Renal cortex interstitium (tissue), 11 donors: ENCODE results near the gene MAN1C1. TPM values are rescaled to one million over a fixed set of nuclear protein-coding genes. Genes with fewer than 3 reads are reported as not detected.

Source experiments
- DNase-seq, 11 donors: peaks; one replicate each; pipeline ENCODE4 v3.0.0-alpha.2; 2013; ENCODE audit warnings: low read depth in 9 of 11, low spot score in 4 of 11; ENCODE audit errors: extremely low read depth in 1 of 11
- polyA plus RNA-seq, 3 donors: library from polyadenylated mRNA; unstranded; fragments of 120-200 nt; gene quantifications; one replicate each; pipeline ENCODE4 v1.2.1, GENCODE V29; 2013; ENCODE audit not compliant: insufficient read length in 3 of 3

The MAN1C1 gene
- polyA plus RNA-seq, 3 donors: 12.4 to 18.0 (median 14.0) TPM

DNA sequence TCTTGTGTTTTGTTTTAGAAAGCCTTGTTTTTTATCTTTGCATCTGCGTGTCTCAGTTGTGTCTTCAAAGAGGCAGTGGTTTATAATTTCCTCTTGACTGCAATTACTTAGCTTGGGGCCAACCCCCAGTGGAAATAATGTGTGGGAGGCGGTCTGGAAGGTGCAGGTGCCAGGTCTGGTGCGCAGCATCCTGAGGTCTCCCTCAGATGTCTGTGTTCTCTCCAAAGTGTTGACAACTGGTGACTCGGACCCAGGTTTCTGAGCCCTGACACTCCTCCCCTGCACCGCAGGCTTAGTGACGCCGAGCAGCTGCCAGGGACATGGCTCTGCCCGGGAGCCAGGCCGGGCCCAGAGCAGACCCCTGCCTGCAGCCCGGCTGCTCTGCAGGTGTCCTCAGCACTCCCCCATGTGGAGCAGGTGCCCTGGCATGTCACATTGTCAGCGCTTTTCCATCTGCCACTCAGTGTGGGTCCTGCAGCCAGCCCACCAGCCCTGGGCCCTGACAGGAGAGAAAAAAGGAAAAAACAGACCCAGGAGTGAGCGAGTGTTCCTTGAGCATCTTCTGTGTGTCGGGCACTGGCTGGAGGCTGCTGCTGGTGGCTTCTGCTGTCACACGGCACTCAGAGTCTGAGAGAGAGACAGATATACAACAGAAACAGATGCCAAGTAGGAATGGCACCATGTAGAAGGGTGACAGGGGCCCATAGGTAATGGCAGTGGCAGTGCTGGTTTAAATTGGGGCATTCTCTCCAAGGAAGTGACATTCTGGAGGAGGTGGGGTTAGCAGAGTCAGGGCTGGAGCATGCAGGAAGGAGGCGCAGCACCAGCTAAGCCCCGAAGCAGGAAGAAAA, 158.6 kb downstream of the MAN1C1 start:
- no peak for DNase-seq

DNA sequence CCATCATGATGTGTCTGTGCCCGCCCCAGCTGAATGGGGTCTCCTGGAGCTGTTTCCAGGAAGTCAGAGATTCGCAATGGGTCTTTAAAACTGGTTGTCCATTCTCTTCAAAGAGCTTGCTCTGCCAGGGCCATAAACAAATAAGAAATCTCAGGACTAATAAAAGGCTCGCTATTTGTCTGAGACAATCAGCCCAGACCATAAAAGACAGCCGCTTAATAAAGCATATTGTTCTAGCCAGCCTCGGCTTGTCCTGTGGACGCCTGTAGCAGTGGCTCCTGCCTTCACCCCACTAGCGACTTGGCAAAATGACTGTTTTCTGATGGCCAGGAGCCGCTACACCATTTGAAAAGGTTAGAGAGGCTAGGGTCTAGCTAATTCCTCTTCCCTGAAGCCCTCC, 162.8 kb downstream of the MAN1C1 start:
- DNase-seq: no peak

DNA sequence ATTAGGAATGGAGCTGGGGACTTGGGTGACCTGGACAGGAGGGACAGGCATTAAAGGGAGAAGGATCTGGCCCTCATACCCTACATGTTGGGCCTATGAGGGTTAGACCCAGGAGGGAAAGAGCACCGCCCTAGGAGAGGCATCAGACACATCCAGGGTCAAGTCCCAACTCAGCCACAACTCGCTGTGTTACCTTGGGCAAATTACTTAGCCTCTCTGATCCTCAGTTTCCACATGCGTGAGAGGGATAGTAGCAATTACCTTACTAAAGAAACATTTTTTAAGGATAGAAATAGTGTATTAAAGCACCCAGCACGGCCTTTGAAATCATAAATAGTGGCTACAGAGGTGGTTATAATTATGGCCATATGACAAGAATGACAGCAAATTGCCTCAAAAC, 163.3 kb downstream of the MAN1C1 start:
- DNase-seq: no peak

DNA sequence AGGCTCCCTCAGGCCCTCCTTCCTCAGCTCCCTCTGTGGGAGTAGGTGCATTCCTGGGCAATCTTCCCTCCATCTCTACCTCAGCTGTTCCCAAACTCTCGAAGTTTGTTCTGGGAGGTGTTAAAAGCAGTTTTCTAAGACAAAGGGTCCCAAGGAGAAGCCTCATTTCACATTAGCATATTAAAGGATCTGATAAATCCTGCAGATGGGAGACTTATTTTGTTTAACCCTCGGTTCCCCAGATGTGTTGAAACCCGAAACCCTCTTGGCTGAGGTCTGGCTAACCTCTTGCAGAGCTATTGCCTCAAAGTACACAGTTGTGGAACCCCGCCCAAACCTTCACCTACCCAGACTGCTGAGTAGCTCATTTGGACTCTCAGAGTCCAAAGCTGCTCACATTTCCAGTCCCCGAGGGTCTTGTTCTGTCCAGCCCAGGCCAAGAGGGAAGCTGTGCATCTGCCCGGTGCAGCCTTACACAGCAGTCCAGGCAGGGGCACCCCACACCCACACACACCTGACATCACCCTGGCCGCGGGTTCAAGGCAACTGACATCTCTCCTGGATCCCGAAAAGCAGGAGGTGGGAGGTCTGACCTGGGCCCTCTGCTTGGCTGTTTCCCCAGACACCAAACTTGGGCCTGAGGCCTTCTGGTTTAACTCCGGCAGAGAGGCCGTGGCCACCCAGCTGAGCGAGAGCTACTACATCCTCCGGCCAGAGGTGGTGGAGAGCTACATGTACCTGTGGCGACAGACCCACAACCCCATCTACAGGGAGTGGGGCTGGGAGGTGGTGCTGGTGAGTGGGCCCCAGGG, 163.9 kb downstream of the MAN1C1 start:
- no peak for DNase-seq

DNA sequence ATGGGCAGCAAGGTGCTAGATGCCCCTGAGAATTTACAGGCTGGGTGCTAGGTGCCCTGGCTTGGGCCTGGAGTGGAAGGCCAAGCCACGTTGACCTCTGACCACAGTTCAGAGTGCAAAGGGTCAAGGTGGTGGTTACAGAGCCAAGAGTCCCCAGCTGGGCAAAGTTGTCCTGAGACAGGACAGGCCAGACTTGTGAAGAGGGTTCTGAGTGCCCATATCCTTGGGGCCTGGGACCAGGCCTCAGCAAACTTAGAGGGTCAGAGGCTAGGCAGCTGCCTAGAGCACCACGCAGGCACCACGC, 164.5 kb downstream of the MAN1C1 start:
- DNase-seq: no peak

DNA sequence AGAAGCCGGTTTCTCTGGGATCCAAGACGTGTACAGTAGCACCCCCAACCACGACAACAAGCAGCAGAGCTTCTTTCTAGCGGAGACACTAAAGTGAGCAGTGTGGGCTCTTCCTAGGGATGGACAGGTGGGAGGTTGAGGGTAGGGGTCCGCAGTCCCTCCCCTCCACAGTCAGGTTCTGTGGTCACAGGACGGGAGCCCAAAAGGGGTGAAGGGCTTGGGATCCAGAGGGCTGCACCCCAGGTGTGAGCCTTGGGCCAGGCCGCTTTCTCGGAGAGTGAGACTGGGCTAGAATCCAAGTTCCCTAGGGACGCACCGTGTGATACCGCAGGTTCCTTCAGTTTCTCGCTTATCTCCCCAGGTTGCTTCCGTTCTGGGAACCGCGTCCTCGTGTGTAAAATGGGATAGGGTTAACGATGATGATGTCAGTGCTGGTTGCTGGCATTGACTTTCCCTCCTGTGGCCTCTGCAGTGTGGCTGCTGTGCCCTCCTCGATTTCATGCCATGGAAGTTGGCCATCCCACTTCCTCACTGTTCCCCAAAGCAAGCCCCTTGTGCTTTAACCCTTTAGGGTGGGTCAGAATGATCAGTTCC, 166.1 kb downstream of the MAN1C1 start:
- DNase-seq: no peak

DNA sequence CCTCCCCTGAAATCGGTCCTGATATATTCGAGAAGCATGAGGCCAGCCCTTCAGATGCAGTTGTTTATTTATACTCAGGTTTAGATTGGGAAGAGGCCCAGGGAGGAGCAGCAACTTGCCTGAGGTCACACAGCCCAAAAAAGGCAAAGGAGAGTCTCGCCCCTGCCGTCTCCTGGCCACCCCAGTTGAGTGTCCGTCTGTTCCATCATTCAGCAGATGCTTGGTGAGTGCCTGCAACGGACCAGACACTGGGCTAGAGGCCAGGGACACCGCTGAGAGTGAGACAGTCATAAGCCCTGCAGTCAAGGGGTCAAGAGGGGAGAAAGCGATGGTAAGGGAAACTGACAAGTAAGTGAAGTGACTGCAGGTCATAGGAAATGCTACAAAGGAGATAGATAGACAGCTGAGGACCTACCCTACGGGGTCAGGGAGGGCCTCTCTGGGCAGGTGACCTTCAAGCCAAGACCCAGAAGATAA, 168.0 kb downstream of the MAN1C1 start:
- DNase-seq: no peak

DNA sequence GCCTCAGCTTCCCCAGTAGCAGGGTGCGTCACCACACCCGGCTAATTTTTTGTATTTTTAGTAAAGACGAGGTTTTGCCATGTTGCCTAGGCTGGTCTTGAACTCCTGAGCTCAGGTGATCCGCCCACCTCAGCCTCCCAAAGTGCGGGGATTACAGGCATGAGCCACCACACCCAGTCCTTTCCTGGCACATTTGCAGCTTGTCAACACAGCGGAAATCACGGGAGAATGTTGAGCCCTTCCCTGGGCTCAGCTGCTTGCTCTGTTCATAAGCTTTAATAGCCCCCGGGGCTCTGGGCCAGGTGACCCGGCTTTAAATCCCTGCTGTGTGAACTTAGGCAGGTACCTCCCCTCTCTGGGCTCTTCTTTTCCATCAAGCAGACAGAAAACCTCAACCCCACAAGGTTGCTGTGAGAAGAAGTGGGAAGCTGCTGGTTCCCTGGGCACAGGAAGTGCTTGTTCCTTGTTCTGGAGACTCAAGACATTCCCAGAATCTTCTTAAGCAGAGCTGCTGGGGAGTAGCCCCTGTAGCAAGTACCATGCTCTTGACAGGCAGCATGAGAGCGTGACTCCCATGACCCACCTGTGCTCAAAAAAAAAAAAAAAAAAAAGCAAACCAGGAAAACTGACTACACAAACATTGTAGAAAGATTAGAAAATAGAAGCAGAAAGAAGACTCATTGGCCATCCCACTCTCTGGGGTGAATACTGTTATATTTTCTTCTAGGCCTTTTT, 168.9 kb downstream of the MAN1C1 start:
- DNase-seq: no peak

DNA sequence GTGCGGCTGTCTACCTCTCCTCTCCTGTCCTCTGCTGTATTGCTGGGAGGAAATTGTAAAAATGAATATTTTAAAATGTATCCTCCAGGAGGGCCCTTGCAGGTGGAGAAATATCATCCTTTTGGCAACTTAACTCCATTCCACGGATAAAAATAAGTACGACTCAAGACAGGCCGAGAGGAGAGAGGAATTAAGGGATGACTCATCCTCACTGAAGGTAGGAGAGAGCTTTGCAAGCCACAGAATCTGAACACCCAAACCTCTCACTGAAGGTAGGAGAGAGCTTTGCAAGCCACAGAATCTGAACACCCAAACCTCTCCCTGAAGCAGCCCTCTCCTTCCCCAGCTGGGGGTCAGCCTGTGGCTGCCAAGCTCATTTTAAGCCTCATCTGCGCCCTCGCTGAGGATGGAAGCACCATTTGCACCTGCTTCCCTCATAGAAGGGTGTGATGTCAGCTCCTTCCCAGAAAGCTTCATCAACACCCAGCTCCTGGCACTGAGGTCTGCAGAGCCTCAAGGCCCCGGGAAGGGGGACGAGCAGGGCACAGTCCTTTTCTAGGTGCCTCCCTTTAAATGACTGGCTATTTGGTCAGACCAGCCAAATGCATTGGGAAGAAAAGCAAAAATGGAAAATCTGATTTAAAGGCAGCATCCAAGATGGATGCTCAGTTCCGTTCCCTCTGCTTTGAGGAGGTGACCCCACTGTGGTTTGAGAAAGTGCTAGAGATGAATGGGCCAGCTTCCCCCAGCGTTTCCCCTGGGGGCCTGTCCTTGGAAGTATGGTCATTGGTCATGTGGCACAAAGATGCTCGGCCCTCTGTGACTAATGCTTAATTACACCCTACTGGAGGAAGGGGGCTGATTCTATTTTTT, 170.5 kb downstream of the MAN1C1 start:
- no peak for DNase-seq

DNA sequence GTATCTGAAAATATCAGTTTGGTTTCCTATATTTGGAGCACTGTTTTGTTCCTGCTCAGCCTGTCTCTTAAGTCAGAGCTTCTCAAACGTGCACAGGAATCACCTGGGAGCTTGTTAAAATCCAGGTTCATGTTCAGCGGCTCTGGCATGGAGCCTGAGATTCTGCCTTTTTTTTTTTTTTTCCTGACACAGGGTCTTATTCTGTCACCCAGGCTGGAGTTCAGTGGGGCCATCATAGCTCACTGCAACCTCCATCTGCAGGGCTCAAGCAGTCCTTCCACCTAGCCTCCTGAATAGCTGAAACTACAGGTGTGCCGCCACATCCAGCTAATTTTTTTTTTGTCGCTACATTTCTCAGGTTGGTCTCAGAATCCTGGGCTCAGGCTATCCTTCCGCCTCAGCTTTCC, 171.2 kb downstream of the MAN1C1 start:
- no peak for DNase-seq

DNA sequence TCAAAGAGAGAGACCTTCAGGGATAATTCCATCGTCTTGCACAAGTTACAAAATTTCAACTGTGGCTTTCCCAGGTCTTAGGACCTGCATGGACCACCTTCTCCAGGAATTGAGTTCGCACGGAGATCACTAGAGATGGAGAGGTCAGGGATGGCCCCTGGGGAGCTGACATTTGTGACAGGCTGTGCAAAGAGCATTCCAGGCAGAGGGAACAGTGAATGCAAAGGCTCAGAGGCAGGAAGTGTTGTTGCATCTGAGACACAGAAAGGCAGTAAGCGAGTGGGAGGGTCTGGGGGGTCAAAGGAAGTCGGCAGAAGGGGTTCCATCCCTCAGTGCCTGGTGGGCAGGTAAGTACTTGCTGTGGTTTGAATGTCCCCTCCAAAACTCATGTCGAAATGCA, 173.9 kb downstream of the MAN1C1 start:
- DNase-seq: no peak

DNA sequence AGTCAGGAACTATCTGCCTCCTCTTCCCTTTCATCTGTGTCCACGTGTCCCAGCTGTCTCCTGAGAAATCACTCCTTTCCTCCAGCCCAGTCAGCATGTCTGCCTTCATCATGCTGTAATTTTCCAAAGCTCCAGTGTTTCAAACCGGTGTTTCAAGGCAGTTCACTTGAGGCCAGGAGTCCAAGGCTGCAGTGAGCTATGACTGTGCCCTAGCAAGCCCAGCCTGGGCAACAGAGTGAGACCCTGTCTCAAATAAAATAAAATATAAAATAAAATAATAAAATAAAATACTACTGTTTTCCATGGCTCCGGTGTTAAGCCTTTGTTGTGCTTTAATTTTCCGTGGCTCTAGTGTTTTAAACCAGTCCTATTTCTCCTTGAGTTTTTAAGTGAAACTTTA, 175.5 kb downstream of the MAN1C1 start:
- DNase-seq: no peak

DNA sequence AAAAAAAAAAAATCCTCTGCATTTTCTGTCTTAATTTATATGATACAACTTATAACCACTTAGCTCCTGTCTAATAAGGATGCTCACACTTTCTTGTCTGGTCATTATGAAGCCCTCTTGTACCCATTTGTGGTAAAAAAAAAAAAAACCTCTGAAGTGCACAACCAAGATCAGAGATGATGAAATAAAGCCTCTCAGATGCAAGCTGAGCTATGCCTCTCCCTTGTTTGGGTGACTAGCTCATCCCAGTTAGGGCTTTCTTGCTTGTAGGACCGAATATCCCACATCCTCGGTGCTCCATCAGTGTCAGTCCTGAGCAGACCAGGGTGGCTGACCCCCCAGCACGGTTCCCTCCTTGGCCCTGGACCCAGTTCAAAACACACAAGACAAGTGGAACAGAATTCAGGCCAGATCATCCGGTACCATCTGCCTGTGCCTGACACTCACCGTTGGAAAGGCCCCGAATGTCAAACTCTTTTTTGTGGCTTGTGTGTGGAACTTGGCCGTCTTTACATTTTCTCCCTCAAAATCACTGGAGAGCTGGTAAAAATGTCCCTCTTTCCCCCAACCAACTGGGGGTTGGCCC, 177.1 kb downstream of the MAN1C1 start:
- DNase-seq: no peak

DNA sequence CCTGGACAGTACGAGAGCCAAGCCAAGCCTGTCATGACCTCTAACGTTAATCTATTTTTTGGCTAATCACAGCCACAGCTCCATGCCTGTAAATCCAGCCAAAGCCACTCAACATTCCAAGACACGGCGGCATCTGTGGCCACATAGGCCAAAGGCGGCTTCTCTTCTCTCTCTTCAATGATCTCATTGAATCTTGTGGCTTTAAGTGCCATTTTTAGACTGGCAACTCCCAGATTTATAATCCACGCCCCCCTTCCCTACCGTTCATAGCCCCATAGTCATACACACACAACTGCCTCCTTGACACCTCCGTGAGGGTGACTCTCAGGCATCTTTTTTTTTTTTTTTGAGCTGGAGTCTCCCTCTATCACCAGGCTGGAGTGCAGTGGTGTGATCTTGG, 177.7 kb downstream of the MAN1C1 start:
- DNase-seq: no peak

DNA sequence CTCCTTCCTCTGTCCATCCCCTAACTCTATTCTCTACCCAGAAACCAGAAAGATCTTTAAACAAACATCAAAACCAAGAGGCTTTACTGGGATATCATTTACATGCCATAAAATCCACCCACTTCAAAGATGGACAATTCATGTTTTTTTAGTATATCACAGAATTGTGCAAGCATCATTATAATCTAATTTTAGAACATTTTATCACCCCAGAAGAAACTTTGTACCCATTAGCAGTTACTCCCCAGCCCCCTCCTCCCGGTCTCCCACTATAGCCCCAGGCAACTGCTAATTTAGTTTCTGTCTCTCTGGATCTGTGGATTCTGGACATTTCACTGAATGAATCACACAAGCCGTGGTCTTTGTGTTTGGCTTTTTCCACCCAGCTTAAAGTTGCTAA, 178.6 kb downstream of the MAN1C1 start:
- DNase-seq: no peak

DNA sequence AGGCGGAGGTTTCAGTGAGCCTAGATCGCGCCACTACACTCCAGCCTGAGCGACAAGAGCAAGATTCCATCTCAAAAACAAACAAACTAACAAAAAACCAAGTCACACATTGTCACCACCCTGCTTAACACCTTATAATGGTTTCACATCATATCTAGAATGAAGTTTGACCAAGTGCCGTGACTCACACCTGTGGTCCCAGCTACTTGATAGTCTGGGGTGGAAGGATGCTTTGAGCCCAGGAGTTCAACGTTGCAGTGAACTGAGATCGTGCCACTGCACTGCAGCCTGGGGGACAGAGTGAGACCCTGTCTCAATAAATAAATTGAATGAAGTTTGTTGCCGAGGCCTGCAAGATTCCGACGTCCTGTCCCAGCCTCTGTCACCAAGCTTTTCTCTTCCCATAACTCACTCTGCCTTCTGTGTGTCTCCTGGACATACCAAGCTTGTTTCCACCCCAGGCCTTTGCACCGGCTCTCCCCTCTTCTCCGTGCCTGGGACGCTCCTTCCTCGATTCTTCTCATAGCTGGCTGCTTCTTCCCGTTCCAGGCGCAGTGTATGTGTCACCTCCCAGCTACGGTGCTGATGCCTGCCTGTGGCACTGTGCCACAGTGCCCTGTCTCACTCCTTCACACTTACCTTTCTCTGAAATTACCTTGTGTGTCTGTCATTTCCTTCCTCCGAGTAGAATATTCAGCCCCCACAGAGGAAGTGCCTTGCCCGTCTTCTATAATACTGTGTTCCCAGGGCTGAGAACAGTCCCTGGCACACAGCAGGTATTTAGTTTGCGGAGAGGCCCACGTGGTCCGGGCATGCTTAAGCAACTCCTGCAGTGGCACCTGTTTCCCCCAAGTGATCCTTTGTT, 179.6 kb downstream of the MAN1C1 start:
- DNase-seq: no peak

DNA sequence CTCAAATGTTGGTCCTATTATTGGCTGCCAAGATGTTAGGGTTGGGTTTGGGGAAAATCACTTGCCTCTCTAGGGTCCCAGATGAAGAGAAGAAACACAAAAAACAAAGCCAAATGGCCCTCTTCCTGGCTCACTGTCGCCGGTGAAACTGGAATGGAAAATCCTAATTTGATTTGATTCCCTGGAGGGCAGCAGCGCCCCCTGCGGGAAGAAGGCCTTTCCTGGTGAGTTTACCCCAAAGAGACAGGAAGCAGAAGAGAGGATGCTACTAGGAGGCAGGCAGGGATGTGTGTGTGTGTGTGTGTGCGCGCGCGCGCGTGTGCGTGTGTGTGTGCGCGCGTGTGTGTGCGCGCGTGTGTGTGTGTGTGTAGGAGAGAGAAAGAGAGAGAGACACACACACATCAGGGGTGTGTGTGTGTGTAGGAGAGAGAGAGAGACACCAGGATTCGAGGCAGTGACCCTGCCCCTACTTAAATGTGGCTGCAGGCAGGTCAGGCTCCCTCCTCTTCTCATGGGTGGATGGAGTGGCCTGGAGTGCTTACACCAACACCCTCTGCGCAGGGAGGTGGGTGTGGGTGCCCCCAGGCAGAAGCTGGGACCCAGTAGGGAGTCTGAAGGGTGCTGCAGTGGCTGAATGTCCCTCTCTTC, 180.3 kb downstream of the MAN1C1 start:
- DNase-seq: peak in 5 of 11 donors; percentile 58 to 77 (median 70)
